Mesenchymal stem cell (in vitro differentiated cells and primary cell): ENCODE measurements around the gene POLD4.

ENCODE experiments used
- DNase-seq: peaks from one replicate; pipeline ENCODE4 v3.0.0-alpha.2; 2013
- H2AFZ ChIP-seq: one replicate; pipeline ENCODE4 v1.6.1; 2013; ENCODE audit warnings: low read depth, mild to moderate bottlenecking, control low read depth, inconsistent platforms, low read length, moderate library complexity
- H2AK5ac ChIP-seq: 2 replicates; pipeline ENCODE4 v1.6.1; 2013; ENCODE audit warnings: low read length, moderate library complexity, mild to moderate bottlenecking, inconsistent platforms; ENCODE audit not compliant: severe bottlenecking
- H2BK120ac ChIP-seq: one replicate; pipeline ENCODE4 v1.6.1; 2013; ENCODE audit warnings: low read depth, mild to moderate bottlenecking, inconsistent platforms, low read length, moderate library complexity
- H2BK12ac ChIP-seq, 2 experiments: one replicate each; pipeline ENCODE4 v1.6.1; 2013; ENCODE audit warnings: inconsistent platforms in 2 of 2, low read length in 2 of 2, mild to moderate bottlenecking in 2 of 2, moderate library complexity in 2 of 2, control low read depth in 1 of 2
- H2BK15ac ChIP-seq: one replicate; pipeline ENCODE4 v1.6.1; 2013; ENCODE audit warnings: mild to moderate bottlenecking, low read depth, inconsistent platforms; ENCODE audit not compliant: poor library complexity, severe bottlenecking
- H2BK5ac ChIP-seq: 2 replicates; pipeline ENCODE4 v1.6.1; 2013; ENCODE audit warnings: low read depth, mild to moderate bottlenecking, low read length, control low read depth, inconsistent platforms; ENCODE audit not compliant: poor library complexity, severe bottlenecking
- H3K14ac ChIP-seq, 2 experiments: one replicate each; pipeline ENCODE4 v1.6.1; 2013; ENCODE audit warnings: inconsistent platforms in 2 of 2, low read length in 2 of 2, control low read depth in 1 of 2, mild to moderate bottlenecking in 1 of 2, moderate library complexity in 1 of 2
- H3K18ac ChIP-seq, 2 experiments: one replicate each; pipeline ENCODE4 v1.6.1; 2013; ENCODE audit warnings: inconsistent platforms in 2 of 2, low read length in 2 of 2, control low read depth in 1 of 2, low read depth in 1 of 2, mild to moderate bottlenecking in 1 of 2
- H3K23ac ChIP-seq, 2 experiments: one replicate each; pipeline ENCODE4 v1.6.1; 2013; ENCODE audit warnings: inconsistent platforms in 2 of 2, low read length in 2 of 2, mild to moderate bottlenecking in 2 of 2, moderate library complexity in 2 of 2, control low read depth in 1 of 2
- H3K27ac ChIP-seq: 2 replicates; pipeline ENCODE4 v1.5.1; 2013; ENCODE audit warnings: mild to moderate bottlenecking, moderate library complexity, low read length, control low read depth, inconsistent platforms; ENCODE audit not compliant: poor library complexity, severe bottlenecking
- H3K27me3 ChIP-seq, 2 experiments: 2 replicates each; pipeline versions ENCODE4 v1.6.1 to v1.7.0; 2013; ENCODE audit warnings: low read length in 2 of 2, mild to moderate bottlenecking in 2 of 2, moderate library complexity in 2 of 2, control low read depth in 1 of 2, inconsistent platforms in 1 of 2; ENCODE audit not compliant: control insufficient read depth in 1 of 2, insufficient read depth in 1 of 2
- H3K36me3 ChIP-seq, 2 experiments: 2 replicates each; pipeline versions ENCODE4 v1.6.1 to v1.7.0; 2013; ENCODE audit warnings: low read length in 2 of 2, control low read depth in 1 of 2, inconsistent platforms in 1 of 2, low read depth in 1 of 2, mild to moderate bottlenecking in 1 of 2; ENCODE audit not compliant: insufficient read depth in 2 of 2, control insufficient read depth in 1 of 2
- H3K4ac ChIP-seq, 2 experiments: one replicate each; pipeline ENCODE4 v1.6.1; 2013; ENCODE audit warnings: inconsistent platforms in 2 of 2, low read length in 2 of 2, mild to moderate bottlenecking in 2 of 2, moderate library complexity in 2 of 2, control low read depth in 1 of 2, low read depth in 1 of 2
- H3K4me1 ChIP-seq: 2 replicates; pipeline ENCODE4 v1.6.1; 2013; ENCODE audit warnings: low read depth, low read length, control low read depth; ENCODE audit not compliant: control insufficient read depth, insufficient read depth
- H3K4me2 ChIP-seq: 2 replicates; pipeline ENCODE4 v1.6.1; 2013; ENCODE audit warnings: low read length, mild to moderate bottlenecking, inconsistent platforms; ENCODE audit not compliant: poor library complexity, severe bottlenecking
- H3K4me3 ChIP-seq, 2 experiments: 2 replicates each; pipeline versions ENCODE4 v1.5.1 to v1.7.0; 2013; ENCODE audit warnings: low read length in 2 of 2, mild to moderate bottlenecking in 2 of 2, control low read depth in 1 of 2, low read depth in 1 of 2; ENCODE audit not compliant: insufficient read depth in 1 of 2
- H3K79me1 ChIP-seq: replicated peaks from 2 replicates; pipeline ENCODE4 v1.6.1; 2013; ENCODE audit warnings: mild to moderate bottlenecking, control low read depth, low read length, inconsistent platforms; ENCODE audit not compliant: poor library complexity, severe bottlenecking
- H3K9ac ChIP-seq: 2 replicates; pipeline ENCODE4 v1.7.0; 2013; ENCODE audit warnings: mild to moderate bottlenecking, low read length, moderate library complexity
- H3K9me3 ChIP-seq: 2 replicates; pipeline ENCODE4 v1.7.0; 2013; ENCODE audit warnings: mild to moderate bottlenecking, low read length; ENCODE audit not compliant: control insufficient read depth
- H4K8ac ChIP-seq: one replicate; pipeline ENCODE4 v1.6.1; 2013; ENCODE audit warnings: inconsistent platforms, mild to moderate bottlenecking, low read length, moderate library complexity
- H4K91ac ChIP-seq: one replicate; pipeline ENCODE4 v1.6.1; 2013; ENCODE audit warnings: mild to moderate bottlenecking, low read length, inconsistent platforms
- WGBS: methylation state at CpG from one replicate; pipeline ENCODE4 v1.1.7; 2013; ENCODE audit warnings: mixed read lengths; 5-methylcytosine and 5-hydroxymethylcytosine counted together

The POLD4 gene

DNA sequence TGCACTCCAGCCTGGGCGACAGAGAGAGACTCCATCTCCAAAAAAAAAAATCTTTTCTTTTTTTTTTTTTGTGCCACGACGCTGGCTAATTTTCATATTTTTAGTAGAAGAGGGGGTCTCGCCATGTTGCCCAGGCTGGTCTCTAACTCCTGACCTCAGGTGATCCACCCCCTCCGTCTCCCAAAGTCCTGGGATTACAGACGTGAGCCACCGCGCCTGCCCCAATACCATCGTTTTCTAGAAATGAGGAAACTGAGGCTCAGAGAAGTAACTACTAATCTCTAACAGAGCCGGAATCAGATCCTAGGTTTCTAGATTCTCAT is 36.5 kb downstream of the POLD4 start:
- Histone ChIP-seq H3K36me3 (peaks cover 5 to 6% of the 10 kb centered on the region in 2 experiments), H3K4me2 (peak overlapping the region; percentile 95), H3K9me3 (no peaks in the 10 kb centered on the region), H2BK12ac (no peak overlapping the region), H3K27ac (peak overlapping the region; percentile 88), H3K9ac (peak overlapping the region; percentile 88), H4K91ac (no peak overlapping the region), H2BK5ac (no peak overlapping the region), H3K4me1 (no peaks in the 10 kb centered on the region), H4K8ac (no peak overlapping the region), H2BK120ac (peak overlapping the region; percentile 36), H3K14ac (no peak overlapping the region), H3K79me1 (peaks cover 14% of the 10 kb centered on the region), H2AFZ (no peak overlapping the region), H3K27me3 (no peaks in the 10 kb centered on the region), H2BK15ac (no peak overlapping the region), H3K4me3 (peak overlapping the region; percentile 71 to 92), H3K23ac (no peak overlapping the region), H3K4ac (no peak overlapping the region), H2AK5ac (no peak overlapping the region), H3K18ac (peak overlapping the region in 1 of 2 experiments; percentile 95)
- 4% methylated on average over 9 of the region's 10 CpGs for WGBS
- no peak for DNase-seq

DNA sequence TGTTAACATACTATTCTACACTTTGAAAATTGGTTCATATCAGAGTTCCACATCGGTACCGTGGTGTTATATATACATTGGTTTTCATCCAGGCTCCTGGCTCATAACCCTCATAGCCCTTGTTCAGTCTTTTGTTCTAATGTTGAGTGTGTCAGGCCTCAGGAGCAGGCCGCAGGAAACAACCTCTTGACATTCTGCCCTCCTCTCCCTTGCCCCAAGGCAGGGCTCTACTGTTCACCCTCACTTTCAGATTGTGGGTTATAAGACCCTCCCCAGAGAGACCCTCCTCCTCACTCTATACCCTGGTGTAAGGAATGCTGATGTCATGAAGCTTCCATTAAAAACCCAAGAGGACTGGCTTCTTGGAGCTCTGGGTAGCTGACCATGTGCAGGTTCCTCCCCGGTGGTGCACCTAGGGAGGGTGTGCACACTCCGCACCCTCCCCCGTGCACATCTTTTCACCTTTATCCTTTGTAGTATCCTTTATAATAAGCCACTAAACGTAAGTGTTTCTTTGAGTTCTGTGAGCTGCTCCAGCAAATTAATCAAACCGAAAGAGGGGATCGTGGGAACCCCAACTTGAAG is 37.9 kb downstream of the POLD4 start:
- whole genome bisulfite sequencing: 80% methylated on average over 8 of the region's 9 CpGs
- Histone ChIP-seq H3K4me1 (no peaks in the 10 kb centered on the region), H4K8ac (no peak overlapping the region), H2AK5ac (no peak overlapping the region), H2BK15ac (no peak overlapping the region), H3K27ac (no peak overlapping the region), H3K4ac (no peak overlapping the region), H3K36me3 (peaks cover 0 to 20% of the 10 kb centered on the region in 2 experiments), H3K9me3 (no peaks in the 10 kb centered on the region), H3K4me2 (no peak overlapping the region), H3K18ac (no peak overlapping the region), H3K27me3 (no peaks in the 10 kb centered on the region), H3K14ac (no peak overlapping the region), H2BK120ac (no peak overlapping the region), H2BK12ac (no peak overlapping the region), H3K4me3 (no peak overlapping the region), H4K91ac (no peak overlapping the region), H2BK5ac (no peak overlapping the region), H3K79me1 (peaks cover 11% of the 10 kb centered on the region), H3K23ac (no peak overlapping the region), H3K9ac (no peak overlapping the region), H2AFZ (no peak overlapping the region)
- no peak for DNase-seq

DNA sequence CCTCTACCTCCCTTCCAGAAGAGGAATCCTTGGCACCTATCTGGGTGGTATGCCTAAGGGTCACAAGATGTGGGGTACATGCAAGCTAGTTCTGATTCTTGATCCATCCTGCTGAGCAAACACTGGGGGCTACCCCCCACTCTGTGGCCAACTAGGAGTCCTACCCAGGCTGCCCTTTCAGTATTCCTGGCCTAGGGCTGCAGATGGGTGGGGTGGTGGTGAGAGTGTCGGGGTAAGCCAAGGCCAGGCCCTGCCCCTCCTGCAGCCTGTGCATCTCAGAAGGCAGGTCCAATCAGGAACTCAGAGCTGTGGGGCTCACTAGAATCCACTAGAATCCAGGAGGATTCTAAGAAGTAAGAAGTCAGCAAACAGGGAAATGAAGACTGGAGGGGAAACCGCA is 39.1 kb downstream of the POLD4 start:
- Histone ChIP-seq H2BK120ac (no peak overlapping the region), H2BK5ac (no peak overlapping the region), H3K9ac (no peak overlapping the region), H3K14ac (no peak overlapping the region), H2BK15ac (no peak overlapping the region), H3K4me1 (no peaks in the 10 kb centered on the region), H3K4me2 (no peak overlapping the region), H3K23ac (no peak overlapping the region), H4K8ac (no peak overlapping the region), H3K4me3 (no peak overlapping the region), H3K18ac (no peak overlapping the region), H3K27me3 (no peaks in the 10 kb centered on the region), H2AFZ (no peak overlapping the region), H2AK5ac (no peak overlapping the region), H3K9me3 (no peaks in the 10 kb centered on the region), H3K4ac (no peak overlapping the region), H2BK12ac (no peak overlapping the region), H3K79me1 (peaks cover 11% of the 10 kb centered on the region), H3K27ac (no peak overlapping the region), H4K91ac (no peak overlapping the region), H3K36me3 (peaks cover 9 to 32% of the 10 kb centered on the region in 2 experiments)
- WGBS: 86% methylated on average over 2 of the region's 2 CpGs
- no peak for DNase-seq

DNA sequence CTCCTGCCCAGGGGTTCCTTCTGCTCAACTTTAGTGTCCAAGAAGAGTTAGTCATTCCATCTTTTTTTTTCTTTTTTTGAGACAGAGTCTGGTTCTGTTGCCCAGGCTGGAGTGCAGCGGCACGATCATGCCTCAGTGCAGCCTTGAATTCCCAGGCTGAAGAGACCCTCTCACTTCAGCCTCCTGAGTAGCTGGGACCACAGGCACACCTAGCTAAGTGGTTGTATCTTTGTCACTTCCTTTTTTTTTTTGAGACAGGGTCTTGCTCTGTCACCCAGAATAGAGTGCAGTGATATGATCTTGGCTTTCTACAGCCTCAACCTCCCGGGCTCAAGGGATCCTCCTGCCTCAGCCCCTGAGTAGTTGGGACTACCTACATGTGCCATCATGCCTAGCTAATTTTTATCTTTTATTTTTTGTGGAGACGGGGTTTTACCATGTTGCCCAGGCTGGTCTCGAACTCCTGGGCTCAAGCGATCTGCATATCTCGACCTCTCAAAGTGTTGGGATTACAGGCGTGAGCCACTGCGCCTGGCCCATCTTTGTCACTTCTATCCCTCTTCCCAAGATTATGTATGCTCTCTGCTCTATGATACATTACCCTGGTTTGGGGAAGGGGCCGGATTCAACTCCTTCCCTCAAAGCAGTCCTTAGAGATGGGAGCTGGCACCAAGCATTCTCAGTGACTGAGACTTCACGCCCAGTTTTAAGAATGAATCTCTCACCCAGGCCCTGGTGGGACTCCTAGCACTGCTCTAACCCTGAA is 40.0 kb downstream of the POLD4 start:
- Histone ChIP-seq H3K9me3 (no peaks in the 10 kb centered on the region), H3K79me1 (peaks cover 7% of the 10 kb centered on the region), H2AK5ac (no peak overlapping the region), H3K4ac (no peak overlapping the region), H3K4me1 (no peaks in the 10 kb centered on the region), H3K23ac (no peak overlapping the region), H4K91ac (no peak overlapping the region), H2AFZ (no peak overlapping the region), H2BK120ac (no peak overlapping the region), H3K18ac (no peak overlapping the region), H2BK5ac (no peak overlapping the region), H3K4me2 (no peak overlapping the region), H2BK15ac (no peak overlapping the region), H3K27me3 (no peaks in the 10 kb centered on the region), H3K4me3 (no peak overlapping the region), H3K27ac (no peak overlapping the region), H3K14ac (no peak overlapping the region), H2BK12ac (no peak overlapping the region), H4K8ac (no peak overlapping the region), H3K36me3 (peaks cover 13 to 41% of the 10 kb centered on the region in 2 experiments), H3K9ac (no peak overlapping the region)
- DNase-seq: no peak
- WGBS: 91% methylated on average over 11 of the region's 11 CpGs
